Activated naive CD4-positive, alpha-beta T cell treated with anti-CD3 and anti-CD28 coated beads for 36 hours (primary cell): ENCODE measurements around the gene SLC6A6. TPM values are rescaled to one million over a fixed set of nuclear protein-coding genes. Genes with fewer than 3 reads are reported as not detected.

Source experiments
- CTCF ChIA-PET: fragments of 350-600 bp; sonication (Branson Sonifier 250); formaldehyde crosslinking; loops from one replicate; lab custom pipeline; 2021; ENCODE audit warnings: antibody characterized with exemption; lab: Charles Lee
- DNase-seq: peaks from one replicate; pipeline ENCODE4 v3.0.0-alpha.2; 2020
- H3K27ac Mint-ChIP-seq: one replicate; pipeline ENCODE4 v1.8.0; 2021; ENCODE audit warnings: mild to moderate bottlenecking, mixed read lengths
- H3K27me3 Mint-ChIP-seq: one replicate; pipeline ENCODE4 v1.8.0; 2021; ENCODE audit warnings: low read depth, mixed read lengths
- H3K36me3 Mint-ChIP-seq: one replicate; pipeline ENCODE4 v1.8.0; 2021; ENCODE audit warnings: low read depth, mixed read lengths
- H3K4me1 Mint-ChIP-seq: one replicate; pipeline ENCODE4 v1.8.0; 2021; ENCODE audit warnings: low read depth, mixed read lengths
- H3K4me3 Mint-ChIP-seq: one replicate; pipeline ENCODE4 v1.8.0; 2021; ENCODE audit warnings: mild to moderate bottlenecking, moderate library complexity, mixed read lengths
- H3K9me3 Mint-ChIP-seq: one replicate; pipeline ENCODE4 v1.8.0; 2021; ENCODE audit warnings: mixed read lengths
- intact Hi-C: fragments of 100-400 bp; cut with micrococcal nuclease; formaldehyde crosslinking; loops from one replicate; pipeline ENCODE4 v1.15.1; 2023
- total RNA-seq, 2 experiments: library from RNA; stranded (reverse); gene quantifications; one replicate each; pipeline ENCODE4 v1.2.3, GENCODE V29; 2021

SLC6A6 gene
- total RNA-seq, 2 experiments from 2014 or later: 32.2 to 36.9 TPM

DNA sequence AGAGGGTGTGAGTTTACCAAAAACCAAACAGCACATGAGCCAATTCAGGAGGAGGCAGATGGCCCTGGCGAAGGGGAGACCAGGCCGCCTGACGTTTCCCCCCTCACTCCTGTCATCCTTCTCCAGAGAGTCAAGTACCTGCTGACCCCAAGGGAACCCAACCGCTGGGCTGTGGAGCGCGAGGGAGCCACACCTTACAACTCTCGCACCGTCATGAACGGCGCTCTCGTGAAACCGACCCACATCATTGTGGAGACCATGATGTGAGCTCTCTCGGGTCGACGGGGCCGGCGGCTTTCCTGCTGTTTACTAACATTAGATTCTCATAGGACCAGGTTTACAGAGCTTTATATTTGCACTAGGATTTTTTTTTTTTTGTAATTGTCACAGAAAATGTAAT, 82.3 kb downstream of the SLC6A6 start:
- CTCF ChIA-PET: interaction anchor here (0.6 kb wide), 1 partner anchor 26 kb away, joined by 3 read pairs; no protein-coding TSS in a partner anchor
- H3K36me3 Mint-ChIP-seq: peaks cover 21% of the 10 kb centered on the region
- no peak for DNase-seq
- H3K4me1 Mint-ChIP-seq: no peaks in the 10 kb centered on the region
- H3K4me3 Mint-ChIP-seq: no peak overlapping the region
- no peaks in the 10 kb centered on the region for H3K9me3 Mint-ChIP-seq
- intact Hi-C loops: no loop called here
- no peak overlapping the region for H3K27ac Mint-ChIP-seq
- H3K27me3 Mint-ChIP-seq: no peaks in the 10 kb centered on the region

DNA sequence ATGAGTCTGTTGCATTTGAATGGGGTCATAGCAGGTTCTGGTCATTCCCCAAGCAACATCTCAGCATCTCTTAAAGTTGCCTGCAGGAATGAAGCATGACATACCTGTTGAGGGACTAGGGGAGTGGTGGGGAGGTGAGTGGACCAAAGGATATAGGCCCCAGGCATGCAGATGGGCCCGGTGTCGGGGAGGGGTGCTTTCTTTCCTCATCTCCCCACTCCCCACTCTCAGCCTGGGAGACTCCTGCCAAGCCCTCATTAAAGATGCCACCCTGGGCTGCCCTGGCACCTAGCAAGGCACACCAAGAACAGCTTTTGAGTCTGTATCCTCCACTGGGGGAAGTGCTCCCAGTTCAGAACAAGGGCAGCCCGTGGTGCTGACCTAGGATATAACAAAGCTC, 83.6 kb downstream of the SLC6A6 start:
- Mint-ChIP-seq H3K9me3 (no peaks in the 10 kb centered on the region), H3K27ac (no peak overlapping the region), H3K4me3 (no peak overlapping the region), H3K36me3 (peaks cover 22% of the 10 kb centered on the region), H3K4me1 (no peaks in the 10 kb centered on the region), H3K27me3 (no peaks in the 10 kb centered on the region)
- intact Hi-C loops: no loop called here
- CTCF ChIA-PET: interaction anchor here (1.0 kb wide), 1 partner anchor 23 kb away, joined by 3 read pairs; no protein-coding TSS in a partner anchor
- no peak for DNase-seq

DNA sequence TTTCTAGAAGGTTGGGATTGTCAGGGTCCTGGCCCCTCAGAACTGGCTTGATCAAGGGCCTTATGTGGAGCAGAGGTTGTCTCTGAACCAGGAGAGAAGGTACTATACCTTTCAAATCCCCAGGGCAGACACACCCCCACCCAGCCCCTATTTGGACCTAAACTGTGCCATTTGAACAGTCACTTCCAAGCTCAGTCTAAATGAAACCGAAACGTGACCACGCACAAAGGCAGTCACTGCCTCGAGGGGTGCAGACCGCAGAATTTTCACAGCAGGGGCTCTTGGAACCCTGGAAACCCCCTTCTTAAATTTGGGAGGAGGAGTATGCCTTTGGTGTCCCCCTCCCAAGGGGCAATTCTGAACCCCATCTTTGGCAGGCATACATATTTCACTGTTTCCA, 84.1 kb downstream of the SLC6A6 start:
- Mint-ChIP-seq H3K27ac (no peak overlapping the region), H3K36me3 (peaks cover 19% of the 10 kb centered on the region), H3K4me1 (no peaks in the 10 kb centered on the region), H3K9me3 (no peaks in the 10 kb centered on the region), H3K27me3 (no peaks in the 10 kb centered on the region), H3K4me3 (no peak overlapping the region)
- no peak for DNase-seq
- CTCF ChIA-PET: interaction anchor here (1.0 kb wide), 1 partner anchor 22 kb away, joined by 3 read pairs; no protein-coding TSS in a partner anchor
- intact Hi-C loops: no loop called here

DNA sequence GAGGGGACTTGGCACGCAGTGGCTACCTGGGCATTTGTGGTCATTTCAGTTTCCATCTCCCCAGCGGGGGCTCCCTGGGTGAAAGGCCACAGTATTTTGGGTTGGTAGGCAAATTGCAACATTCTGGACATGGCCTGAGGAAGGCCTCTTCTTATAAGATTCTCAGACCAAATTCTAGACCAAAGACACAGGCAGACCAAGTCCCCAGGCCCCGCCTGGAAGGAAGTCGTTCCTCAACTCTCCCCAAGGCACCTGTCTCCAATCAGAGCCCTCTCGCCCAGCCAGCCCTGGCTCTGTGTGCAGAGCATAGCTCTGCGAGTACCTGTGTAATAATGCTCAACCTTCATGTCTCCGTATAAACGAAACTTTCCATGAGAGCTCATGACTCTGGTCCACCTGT, 84.7 kb downstream of the SLC6A6 start:
- no peak for DNase-seq
- H3K36me3 Mint-ChIP-seq: peaks cover 17% of the 10 kb centered on the region
- no peaks in the 10 kb centered on the region for H3K4me1 Mint-ChIP-seq
- CTCF ChIA-PET: interaction anchor here (1.6 kb wide), 1 partner anchor 225 kb away, joined by 7 read pairs; no protein-coding TSS in a partner anchor
- no peak overlapping the region for H3K4me3 Mint-ChIP-seq
- H3K27ac Mint-ChIP-seq: no peak overlapping the region
- H3K9me3 Mint-ChIP-seq: no peaks in the 10 kb centered on the region
- H3K27me3 Mint-ChIP-seq: no peaks in the 10 kb centered on the region
- intact Hi-C loops: no loop called here

DNA sequence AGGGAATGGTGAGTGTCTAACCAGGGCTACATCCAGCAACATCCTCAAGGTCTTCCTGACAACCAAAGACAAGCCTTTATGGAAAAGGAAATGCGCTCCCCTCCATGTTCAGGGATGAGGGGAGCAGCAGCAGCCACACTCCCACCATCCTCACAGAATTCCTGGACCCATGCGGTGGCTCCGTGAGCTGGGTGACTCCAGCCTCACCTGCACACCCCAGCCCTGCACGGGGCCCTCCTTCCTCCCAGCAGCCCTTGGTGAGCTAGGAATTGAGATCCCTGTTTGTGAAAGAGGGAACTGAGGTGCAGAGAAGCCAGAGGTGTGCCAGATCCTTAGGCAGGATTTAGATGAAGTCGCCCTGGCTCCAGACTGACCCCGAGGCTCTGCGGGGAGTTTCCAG, 85.4 kb downstream of the SLC6A6 start:
- Mint-ChIP-seq H3K36me3 (peaks cover 17% of the 10 kb centered on the region), H3K27ac (no peak overlapping the region)
- CTCF ChIA-PET: interaction anchor here (1.6 kb wide), 1 partner anchor 226 kb away, joined by 7 read pairs; no protein-coding TSS in a partner anchor

DNA sequence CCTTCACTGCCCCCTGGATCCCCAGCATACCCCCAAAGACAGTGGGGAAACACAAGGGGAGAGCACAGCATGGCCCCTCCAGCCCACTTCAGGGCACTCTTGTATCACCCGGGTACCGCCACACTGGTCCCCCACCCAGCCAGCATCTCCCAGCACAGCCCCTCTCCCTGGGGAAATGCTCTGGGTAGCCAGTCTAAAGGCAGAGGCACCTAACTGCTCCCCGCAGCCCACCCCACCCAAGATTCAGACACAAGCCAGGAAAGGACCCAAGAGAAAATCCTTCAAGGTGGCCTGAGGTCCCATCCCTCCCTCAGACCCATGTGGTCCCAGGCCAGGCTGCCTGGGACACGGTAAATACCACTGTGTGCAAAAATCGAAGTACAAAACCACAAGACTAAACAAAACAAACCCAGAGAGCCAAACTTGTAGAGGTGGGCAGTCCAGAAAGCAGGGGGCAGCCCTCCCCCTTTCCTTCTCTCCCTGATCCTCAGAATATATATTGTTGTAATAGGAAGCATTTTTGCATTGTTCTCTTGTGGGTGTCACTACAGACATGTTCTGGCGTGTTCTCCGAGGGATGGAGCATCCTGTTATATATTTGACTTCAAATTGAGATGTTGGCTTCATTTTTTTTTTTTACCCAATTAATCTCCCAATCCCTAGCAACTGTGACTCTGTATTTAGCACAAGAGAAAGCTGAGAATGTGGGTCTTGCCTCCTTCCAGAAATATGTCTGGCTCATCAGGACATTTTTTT, 86.1 kb downstream of the SLC6A6 start:
- CTCF ChIA-PET: interaction anchor here (0.7 to 1.6 kb wide), 2 partner anchors 122 to 227 kb away, joined by 3 to 7 read pairs; no protein-coding TSS in a partner anchor

More for the DNA sequence above, 85.4 kb downstream of the SLC6A6 start:
- Mint-ChIP-seq H3K4me3 (no peak overlapping the region), H3K9me3 (no peaks in the 10 kb centered on the region), H3K4me1 (no peaks in the 10 kb centered on the region), H3K27me3 (no peaks in the 10 kb centered on the region)
- no peak for DNase-seq
- intact Hi-C loops: no loop called here

DNA sequence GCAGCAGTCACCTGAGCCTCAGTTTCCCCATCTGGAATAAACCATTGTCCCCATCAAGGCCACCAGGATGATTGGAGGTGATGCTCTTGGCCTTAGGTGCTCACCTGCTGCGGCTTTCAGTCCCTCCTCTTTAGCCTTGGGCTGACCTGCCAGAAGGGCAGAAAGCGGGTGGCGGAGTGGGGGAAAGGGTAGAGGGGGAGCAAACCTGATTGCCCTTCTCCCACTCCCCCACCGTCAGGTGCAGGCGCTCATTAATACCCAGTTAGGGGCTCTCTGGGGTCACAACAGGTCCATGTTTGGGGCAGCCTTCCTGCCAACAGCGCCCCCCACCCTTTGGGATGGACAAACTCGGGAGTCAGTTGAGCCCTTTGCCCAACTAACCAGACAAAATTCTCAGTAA, 87.2 kb downstream of the SLC6A6 start:
- CTCF ChIA-PET: no interaction called here
- Mint-ChIP-seq H3K27ac (no peak overlapping the region), H3K27me3 (no peaks in the 10 kb centered on the region), H3K4me3 (no peak overlapping the region), H3K9me3 (no peaks in the 10 kb centered on the region), H3K36me3 (peaks cover 5% of the 10 kb centered on the region), H3K4me1 (no peaks in the 10 kb centered on the region)
- intact Hi-C loops: no loop called here
- DNase-seq: no peak

More for the DNA sequence above, 86.1 kb downstream of the SLC6A6 start:
- Mint-ChIP-seq H3K27me3 (no peaks in the 10 kb centered on the region), H3K27ac (no peak overlapping the region), H3K36me3 (peaks cover 14% of the 10 kb centered on the region), H3K9me3 (no peaks in the 10 kb centered on the region), H3K4me1 (no peaks in the 10 kb centered on the region), H3K4me3 (no peak overlapping the region)
- no peak for DNase-seq
- intact Hi-C loops: no loop called here

DNA sequence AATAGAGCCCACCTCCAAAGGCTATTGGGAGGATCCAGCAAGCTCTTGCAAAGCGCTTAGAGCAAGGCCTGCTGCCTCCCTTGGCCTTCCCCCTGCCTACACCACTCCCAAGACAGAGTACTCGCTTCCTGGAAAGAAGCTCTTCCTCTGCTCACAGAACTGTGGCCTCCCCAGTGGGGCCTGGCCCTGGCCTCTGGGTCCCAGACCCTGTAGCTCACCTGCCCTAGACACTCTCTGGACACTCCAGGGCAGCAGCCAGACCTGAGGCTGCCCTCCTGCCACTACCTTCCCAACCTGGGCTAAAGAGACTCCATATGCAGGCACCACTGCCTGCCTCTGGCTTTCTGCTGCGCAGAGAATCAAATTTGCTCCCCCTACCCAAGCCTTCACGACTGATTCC, 87.8 kb downstream of the SLC6A6 start:
- Mint-ChIP-seq H3K27ac (no peak overlapping the region), H3K36me3 (peaks cover 5% of the 10 kb centered on the region), H3K4me1 (no peaks in the 10 kb centered on the region), H3K4me3 (no peak overlapping the region), H3K27me3 (no peaks in the 10 kb centered on the region), H3K9me3 (no peaks in the 10 kb centered on the region)
- CTCF ChIA-PET: no interaction called here
- DNase-seq: no peak
- intact Hi-C loops: no loop called here

DNA sequence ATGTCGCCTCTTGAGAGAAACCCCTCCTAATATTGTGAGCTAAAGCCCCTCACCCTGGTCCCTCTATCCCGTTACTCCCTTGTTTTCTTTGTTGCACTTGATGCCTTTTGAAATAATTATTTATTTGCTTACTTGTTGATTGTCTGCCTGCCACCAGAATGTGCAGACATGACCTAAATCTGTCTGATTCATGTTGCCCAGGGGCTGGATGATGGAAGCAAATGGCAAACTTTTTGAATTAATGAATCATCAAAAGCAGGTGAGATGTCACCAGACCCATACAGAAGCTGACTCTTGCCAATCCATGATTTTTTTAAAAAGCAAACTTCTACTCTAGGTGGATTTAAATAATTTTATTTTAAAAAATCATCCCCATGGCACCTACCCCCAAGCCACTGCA, 88.4 kb downstream of the SLC6A6 start:
- CTCF ChIA-PET: no interaction called here
- Mint-ChIP-seq H3K27me3 (no peaks in the 10 kb centered on the region), H3K27ac (no peak overlapping the region)

DNA sequence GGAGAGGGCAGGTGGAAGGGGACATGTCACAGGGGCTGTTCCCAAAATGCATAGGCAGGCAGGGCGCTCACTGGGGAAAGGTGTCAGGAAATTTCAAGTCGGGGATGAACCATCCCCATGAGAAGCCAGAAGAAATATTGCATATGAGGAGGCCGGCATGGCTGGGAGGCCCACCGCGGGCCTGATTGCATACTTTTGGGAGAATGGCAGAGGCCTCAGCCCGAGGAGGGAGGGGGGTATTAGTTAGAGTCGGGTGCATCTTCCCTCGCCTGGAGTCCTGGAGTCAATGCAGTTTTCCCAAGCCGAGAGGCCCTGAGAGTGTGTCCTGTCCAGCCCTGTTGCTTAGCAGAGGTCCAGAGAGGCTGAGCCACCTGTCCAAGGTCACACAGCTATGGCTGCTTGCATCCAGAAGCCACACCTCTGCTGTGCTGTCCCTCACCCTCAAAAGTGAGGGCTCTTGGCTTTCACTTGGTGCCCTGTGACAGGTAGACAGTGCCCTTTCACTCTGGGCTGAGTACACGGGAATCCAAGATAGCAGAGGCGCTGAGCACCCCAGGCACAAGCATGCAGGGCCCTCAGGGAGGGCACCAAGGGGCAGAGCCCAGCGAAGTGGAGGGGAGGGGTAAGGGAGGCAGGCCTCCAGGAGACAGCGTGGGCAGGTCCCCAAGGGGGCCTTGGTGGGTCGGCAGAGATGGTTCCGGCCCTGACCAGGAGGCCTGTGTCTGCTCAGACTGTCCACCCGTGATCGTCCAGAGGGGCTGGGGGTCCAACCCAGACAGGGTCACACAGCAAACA, 89.2 kb downstream of the SLC6A6 start:
- intact Hi-C loops: no loop called here
- no peak overlapping the region for H3K27ac Mint-ChIP-seq

More for the DNA sequence above, 88.4 kb downstream of the SLC6A6 start:
- intact Hi-C loops: no loop called here
- Mint-ChIP-seq H3K9me3 (no peaks in the 10 kb centered on the region), H3K36me3 (peaks cover 5% of the 10 kb centered on the region), H3K4me1 (no peaks in the 10 kb centered on the region), H3K4me3 (no peak overlapping the region)
- DNase-seq: no peak

DNA sequence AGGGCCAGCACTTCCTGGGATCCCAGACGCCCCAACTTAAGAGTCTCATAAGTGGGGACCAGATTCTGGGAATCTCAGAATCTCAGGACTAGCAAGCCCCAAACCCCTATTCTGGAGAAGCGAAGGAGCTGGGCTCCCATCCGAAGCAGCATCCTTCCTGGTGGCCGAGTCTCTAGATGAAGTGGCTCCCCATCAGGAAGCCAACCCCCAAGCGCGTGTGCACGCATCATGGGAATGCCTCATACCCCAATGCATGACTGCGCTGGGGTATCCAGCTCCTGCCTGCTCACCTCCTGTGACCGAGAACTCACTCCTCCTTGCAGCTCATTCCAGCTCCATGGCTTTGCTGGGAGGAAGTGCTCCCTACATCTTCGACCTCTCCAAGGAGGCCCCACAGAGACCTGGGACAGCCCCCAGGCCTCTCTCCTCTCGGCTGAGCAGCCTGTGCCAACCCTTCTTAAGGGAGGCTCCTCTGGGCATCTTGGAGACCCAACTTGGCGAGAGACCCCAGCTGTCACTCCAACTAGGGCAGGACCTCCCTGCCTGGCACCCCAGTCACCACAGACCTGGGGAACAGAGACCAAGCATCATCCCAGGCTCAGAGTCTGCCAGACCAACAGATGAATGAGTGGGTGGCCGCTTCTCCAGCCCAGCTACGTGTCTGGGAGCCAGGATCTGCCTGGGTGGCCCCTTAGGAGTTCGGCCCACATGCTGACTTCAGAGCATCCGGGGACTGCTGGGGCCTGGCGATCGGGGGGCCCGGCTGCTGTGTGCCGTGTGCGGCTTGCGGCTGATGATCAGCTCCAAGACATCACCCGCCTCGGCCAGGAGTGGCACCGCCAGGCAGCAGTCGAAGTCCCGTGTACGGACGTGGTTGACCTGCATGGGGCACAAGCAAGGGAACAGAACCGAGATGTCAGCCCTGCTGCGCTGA, 90.8 kb downstream of the SLC6A6 start:
- Mint-ChIP-seq H3K27ac (no peak overlapping the region), H3K27me3 (no peaks in the 10 kb centered on the region), H3K4me3 (no peak overlapping the region), H3K9me3 (no peaks in the 10 kb centered on the region), H3K4me1 (no peaks in the 10 kb centered on the region), H3K36me3 (peaks cover 3% of the 10 kb centered on the region)
- intact Hi-C loops: no loop called here
- CTCF ChIA-PET: interaction anchor here (0.8 kb wide), 1 partner anchor 434 kb away, joined by 3 read pairs; no protein-coding TSS in a partner anchor
- no peak for DNase-seq

More for the DNA sequence above, 89.2 kb downstream of the SLC6A6 start:
- Mint-ChIP-seq H3K4me1 (no peaks in the 10 kb centered on the region), H3K9me3 (no peaks in the 10 kb centered on the region), H3K36me3 (peaks cover 5% of the 10 kb centered on the region), H3K4me3 (no peak overlapping the region), H3K27me3 (no peaks in the 10 kb centered on the region)
- CTCF ChIA-PET: no interaction called here
- no peak for DNase-seq
